ENCODE data around the gene OVAAL. TPM values are rescaled to one million over a fixed set of nuclear protein-coding genes. Genes with fewer than 3 reads are reported as not detected.

OVAAL gene
- total and polyA plus RNA-seq, 9 of the 15 experiments (the other 6 are each of a cell fraction or from before 2014, with no cell fraction given), result 0.04 to 0.18 (median 0.08) TPM; not detected in 4

- peak; percentile 79 for TF ChIP-seq ARID1B (IDR thresholded peaks at IDR 0.05)
- TF ChIP-seq MTA3 (IDR thresholded peaks at IDR 0.05; ENCODE audit: borderline replicate concordance), result peak; percentile 62; the same call in 1 of the 2 replicates
- no peak for TF ChIP-seq ELF2 (CRISPR knock-in tag; IDR thresholded peaks at IDR 0.05)
- no peak for TF ChIP-seq ADNP (tag; IDR thresholded peaks at IDR 0.05)
- TF ChIP-seq ZNF707 (CRISPR knock-in tag; conservative IDR thresholded peaks at IDR 0.05), result no peak
- TF ChIP-seq CTBP1 (IDR thresholded peaks at IDR 0.05; ENCODE audit: borderline replicate concordance), result peak; percentile 40; the same call in 1 of the 2 replicates
- TF ChIP-seq, protein P1, sequence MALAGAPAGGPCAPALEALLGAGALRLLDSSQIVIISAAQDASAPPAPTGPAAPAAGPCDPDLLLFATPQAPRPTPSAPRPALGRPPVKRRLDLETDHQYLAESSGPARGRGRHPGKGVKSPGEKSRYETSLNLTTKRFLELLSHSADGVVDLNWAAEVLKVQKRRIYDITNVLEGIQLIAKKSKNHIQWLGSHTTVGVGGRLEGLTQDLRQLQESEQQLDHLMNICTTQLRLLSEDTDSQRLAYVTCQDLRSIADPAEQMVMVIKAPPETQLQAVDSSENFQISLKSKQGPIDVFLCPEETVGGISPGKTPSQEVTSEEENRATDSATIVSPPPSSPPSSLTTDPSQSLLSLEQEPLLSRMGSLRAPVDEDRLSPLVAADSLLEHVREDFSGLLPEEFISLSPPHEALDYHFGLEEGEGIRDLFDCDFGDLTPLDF (CRISPR knock-in tag; IDR thresholded peaks at IDR 0.05), result peak; percentile 31; the same call in 1 of the 2 replicates
- TF ChIP-seq, protein P2, sequence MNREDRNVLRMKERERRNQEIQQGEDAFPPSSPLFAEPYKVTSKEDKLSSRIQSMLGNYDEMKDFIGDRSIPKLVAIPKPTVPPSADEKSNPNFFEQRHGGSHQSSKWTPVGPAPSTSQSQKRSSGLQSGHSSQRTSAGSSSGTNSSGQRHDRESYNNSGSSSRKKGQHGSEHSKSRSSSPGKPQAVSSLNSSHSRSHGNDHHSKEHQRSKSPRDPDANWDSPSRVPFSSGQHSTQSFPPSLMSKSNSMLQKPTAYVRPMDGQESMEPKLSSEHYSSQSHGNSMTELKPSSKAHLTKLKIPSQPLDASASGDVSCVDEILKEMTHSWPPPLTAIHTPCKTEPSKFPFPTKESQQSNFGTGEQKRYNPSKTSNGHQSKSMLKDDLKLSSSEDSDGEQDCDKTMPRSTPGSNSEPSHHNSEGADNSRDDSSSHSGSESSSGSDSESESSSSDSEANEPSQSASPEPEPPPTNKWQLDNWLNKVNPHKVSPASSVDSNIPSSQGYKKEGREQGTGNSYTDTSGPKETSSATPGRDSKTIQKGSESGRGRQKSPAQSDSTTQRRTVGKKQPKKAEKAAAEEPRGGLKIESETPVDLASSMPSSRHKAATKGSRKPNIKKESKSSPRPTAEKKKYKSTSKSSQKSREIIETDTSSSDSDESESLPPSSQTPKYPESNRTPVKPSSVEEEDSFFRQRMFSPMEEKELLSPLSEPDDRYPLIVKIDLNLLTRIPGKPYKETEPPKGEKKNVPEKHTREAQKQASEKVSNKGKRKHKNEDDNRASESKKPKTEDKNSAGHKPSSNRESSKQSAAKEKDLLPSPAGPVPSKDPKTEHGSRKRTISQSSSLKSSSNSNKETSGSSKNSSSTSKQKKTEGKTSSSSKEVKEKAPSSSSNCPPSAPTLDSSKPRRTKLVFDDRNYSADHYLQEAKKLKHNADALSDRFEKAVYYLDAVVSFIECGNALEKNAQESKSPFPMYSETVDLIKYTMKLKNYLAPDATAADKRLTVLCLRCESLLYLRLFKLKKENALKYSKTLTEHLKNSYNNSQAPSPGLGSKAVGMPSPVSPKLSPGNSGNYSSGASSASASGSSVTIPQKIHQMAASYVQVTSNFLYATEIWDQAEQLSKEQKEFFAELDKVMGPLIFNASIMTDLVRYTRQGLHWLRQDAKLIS (CRISPR knock-in tag; IDR thresholded peaks at IDR 0.05), result 0 out of 2 replicates have a peak, but pooled peaks have one; percentile 50
- 0 out of 2 replicates have a peak, but pooled peaks have one; percentile 1 for TF ChIP-seq HMBOX1 (IDR thresholded peaks at IDR 0.05)
- no peak for TF ChIP-seq ESRRB (CRISPR knock-in tag; IDR thresholded peaks at IDR 0.05; ENCODE audit: borderline replicate concordance)
- no peak for TF ChIP-seq SAFB2 (IDR thresholded peaks at IDR 0.05; ENCODE audit: borderline replicate concordance, low read depth, low read length, severe bottlenecking)
- peak; percentile 79 for TF ChIP-seq TAL1 (IDR thresholded peaks at IDR 0.05)
- peak; percentile 23; the same call in 1 of the 2 replicates for TF ChIP-seq JUND (IDR thresholded peaks at IDR 0.05; ENCODE audit: borderline replicate concordance, low read depth, low read length)
- TF ChIP-seq JUND (tag; IDR thresholded peaks at IDR 0.05; ENCODE audit: borderline replicate concordance, low read depth, low read length), result peak; percentile 63; the same call in 1 of the 3 replicates
- TF ChIP-seq PML (IDR thresholded peaks at IDR 0.05; ENCODE audit: low read length), result 0 out of 2 replicates have a peak, but pooled peaks have one; percentile 33
- TF ChIP-seq ATF7 (IDR thresholded peaks at IDR 0.05), result 0 out of 2 replicates have a peak, but pooled peaks have one; percentile 32
- no peak for TF ChIP-seq ARNT (IDR thresholded peaks at IDR 0.05)
Observed at GRCh38 chr1:180603223-180603849, 44.6 kb downstream of the OVAAL start (continued).
